Esophagus muscularis mucosa (tissue), 4 donors: ENCODE measurements around the gene ADAMTSL1. TPM values are rescaled to one million over a fixed set of nuclear protein-coding genes. Genes with fewer than 3 reads are reported as not detected.

Experiments
- DNase-seq: peaks from one replicate; pipeline ENCODE4 v3.0.0-alpha.2; 2017; ENCODE audit errors: extremely low spot score
- H3K27ac ChIP-seq, 4 donors: fragments of 200-600 bp; sonication (generic); replicated peaks in 1 of 4; 1 replicate in 3 of 4; 2 replicates in 1 of 4; pipeline ENCODE4 v1.5.1; 2016 to 2019; ENCODE audit warnings: mild to moderate bottlenecking in 1 of 4
- H3K27me3 ChIP-seq, 4 donors: fragments of 200-600 bp; sonication (generic); one replicate each; pipeline versions ENCODE4 v1.5.1 to v1.6.0; 2016 to 2019
- H3K36me3 ChIP-seq, 4 donors: fragments of 200-600 bp; sonication (generic); one replicate each; pipeline ENCODE4 v1.5.1; 2016 to 2019
- H3K4me1 ChIP-seq, 4 donors: fragments of 200-600 bp; sonication (generic); one replicate each; pipeline ENCODE4 v1.5.1; 2016 to 2019
- H3K4me3 ChIP-seq, 4 donors: fragments of 200-600 bp; sonication (generic); 1 replicate in 2 of 4; 2 replicates in 2 of 4; pipeline ENCODE4 v1.5.1; 2016 to 2019; ENCODE audit warnings: mild to moderate bottlenecking in 4 of 4, moderate library complexity in 1 of 4
- H3K9me3 ChIP-seq, 4 donors: fragments of 200-600 bp; sonication (generic); 1 replicate in 3 of 4; 2 replicates in 1 of 4; pipeline ENCODE4 v1.5.1; 2016 to 2019
- CTCF ChIP-seq, 3 experiments: fragments of 200-600 bp in 2 of 3; fragments of 450-650 bp in 1 of 3; sonication (generic) in 2 of 3; IDR thresholded peaks; one replicate each; pipeline ENCODE4 v1.5.1; 2017 to 2019; ENCODE audit warnings: antibody characterized with exemption in 3 of 3, mild to moderate bottlenecking in 2 of 3, moderate library complexity in 1 of 3
- EP300 ChIP-seq: sonication (generic); formaldehyde crosslinking; IDR thresholded peaks from one replicate; pipeline ENCODE4 v1.6.1; 2017; ENCODE audit warnings: antibody characterized with exemption
- POLR2A ChIP-seq: fragments of 450-650 bp; IDR thresholded peaks from one replicate; pipeline ENCODE4 v1.6.1; 2017; ENCODE audit warnings: antibody characterized with exemption, moderate library complexity, mild to moderate bottlenecking, low read depth
- POLR2AphosphoS5 ChIP-seq, 2 donors: sonication (generic); formaldehyde crosslinking; IDR thresholded peaks; one replicate each; pipeline ENCODE4 v1.6.1; 2017; ENCODE audit warnings: antibody characterized with exemption in 2 of 2
- WGBS: methylation state at CpG from one replicate; pipeline ENCODE4 v1.1.5; 2018; 5-methylcytosine and 5-hydroxymethylcytosine counted together
- intact Hi-C: fragments of 100-400 bp; cut with DNase I; formaldehyde crosslinking; loops from one replicate; pipeline ENCODE4 v1.15.1; 2023
- total RNA-seq, 4 donors: library from RNA; depleted of rRNA; stranded (reverse); fragments of >200 nt; gene quantifications; one replicate each; pipeline versions ENCODE4 v1.1.0 to v1.2.1, GENCODE V29; 2016

The ADAMTSL1 gene
- total RNA-seq, 4 donors from 2014 or later = 81.7 to 172 (median 145) TPM

DNA sequence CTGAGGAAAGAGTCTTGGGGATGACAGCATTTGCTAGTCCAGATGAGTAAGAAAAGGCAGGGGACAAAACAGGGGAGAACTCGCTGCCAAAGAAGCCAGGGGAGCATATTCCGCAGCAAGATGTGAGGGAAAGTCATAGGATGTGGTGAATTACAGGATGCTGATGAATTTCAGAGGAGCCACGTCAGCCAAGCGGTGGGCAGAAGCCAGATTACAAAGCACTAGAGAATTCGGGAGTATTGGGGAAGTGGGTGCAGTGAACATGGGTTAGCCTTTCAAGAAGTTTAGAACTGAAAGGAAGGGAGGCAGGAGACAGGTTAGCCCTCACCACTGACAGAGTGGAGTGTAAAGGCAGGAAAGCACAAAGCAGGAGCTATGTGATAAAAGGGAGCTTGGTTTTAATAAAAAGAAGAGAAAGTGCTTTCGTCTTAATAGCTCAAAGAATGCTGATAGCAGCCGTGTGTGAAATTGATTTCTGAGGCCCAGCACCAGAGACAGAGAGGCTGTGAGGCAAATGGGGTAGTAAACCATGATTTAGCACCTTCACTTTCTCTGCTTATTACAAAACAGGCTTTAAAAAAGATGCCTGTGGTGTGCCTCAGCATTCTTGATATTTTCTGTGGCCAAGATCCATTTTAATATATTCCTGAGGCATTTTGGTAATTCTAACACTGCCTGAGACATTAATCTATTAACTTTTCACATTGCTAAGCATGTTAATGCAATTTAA lies 16.9 kb downstream of the ADAMTSL1 start:
- WGBS = 50% methylated on average over 7 of the region's 7 CpGs
- DNase-seq = no peak
- TF ChIP-seq CTCF (IDR thresholded peaks at IDR 0.05) (no peak), POLR2AphosphoS5 (IDR thresholded peaks at IDR 0.05) (peak in 1 of 2 donors; percentile 14)
- H3K9me3 ChIP-seq = no peaks in the 10 kb centered on the region
- H3K36me3 ChIP-seq = no peaks in the 10 kb centered on the region
- peaks cover 0 to 53% (median 45%) of the 10 kb centered on the region in 4 donors for H3K4me1 ChIP-seq
- H3K27me3 ChIP-seq = no peaks in the 10 kb centered on the region
- intact Hi-C loops = no loop called here
- peak overlapping the region; percentile 2 to 31 (median 20) for H3K4me3 ChIP-seq
- peak overlapping the region; percentile 46 to 64 (median 58) for H3K27ac ChIP-seq

GRCh38 chr9:18492612-18493011 lies 18.7 kb downstream of the ADAMTSL1 start:
- Histone ChIP-seq H3K27ac (peak overlapping the region in 1 of 4 donors; percentile 10), H3K27me3 (no peaks in the 10 kb centered on the region), H3K4me3 (no peak overlapping the region), H3K4me1 (peaks cover 0 to 56% (median 55%) of the 10 kb centered on the region in 4 donors), H3K36me3 (no peaks in the 10 kb centered on the region), H3K9me3 (no peaks in the 10 kb centered on the region)
- no peak for DNase-seq
- intact Hi-C loops = no loop called here
- TF ChIP-seq CTCF (IDR thresholded peaks at IDR 0.05) (no peak), EP300 (no peak), POLR2A (no peak), POLR2AphosphoS5 (IDR thresholded peaks at IDR 0.05) (no peak)

GRCh38 chr9:18493451-18493993 lies 19.6 kb downstream of the ADAMTSL1 start:
- DNase-seq = no peak
- no peak overlapping the region for H3K4me3 ChIP-seq
- no peaks in the 10 kb centered on the region for H3K9me3 ChIP-seq
- intact Hi-C loops = no loop called here
- no peaks in the 10 kb centered on the region for H3K27me3 ChIP-seq
- H3K27ac ChIP-seq = peak overlapping the region in 1 of 4 donors; percentile 11
- peaks cover 0 to 65% (median 64%) of the 10 kb centered on the region in 4 donors for H3K4me1 ChIP-seq
- TF ChIP-seq POLR2AphosphoS5 (IDR thresholded peaks at IDR 0.05) (no peak), CTCF (IDR thresholded peaks at IDR 0.05) (no peak), EP300 (no peak), POLR2A (no peak)
- WGBS = 81% methylated on average over 3 of the region's 3 CpGs
- H3K36me3 ChIP-seq = no peaks in the 10 kb centered on the region

DNA sequence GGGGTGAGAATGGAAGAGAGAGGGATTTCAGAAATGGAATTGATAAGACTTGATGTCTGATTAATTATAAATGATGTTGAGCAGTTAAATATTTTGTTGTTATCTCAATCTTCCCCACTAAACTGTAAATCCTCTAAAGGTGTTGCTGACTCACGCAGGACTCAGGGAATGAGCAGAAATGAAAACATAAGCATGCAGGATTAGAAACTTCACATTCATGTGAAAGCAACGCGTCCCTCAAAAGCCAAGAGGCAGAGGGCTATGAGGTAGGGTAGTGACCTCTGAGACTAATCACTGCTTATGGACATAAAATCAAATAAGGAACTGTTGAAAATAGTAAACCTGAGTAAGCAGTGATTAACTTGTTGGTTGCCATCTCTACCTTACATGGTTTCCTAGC lies 21.1 kb downstream of the ADAMTSL1 start:
- WGBS = 93% methylated on average over 3 of the region's 3 CpGs
- intact Hi-C loops = no loop called here

More for the DNA sequence above, 21.1 kb downstream of the ADAMTSL1 start:
- no peak overlapping the region for H3K4me3 ChIP-seq
- no peaks in the 10 kb centered on the region for H3K27me3 ChIP-seq
- DNase-seq = no peak
- TF ChIP-seq CTCF (IDR thresholded peaks at IDR 0.05) = no peak
- no peak for TF ChIP-seq POLR2A
- no peak for TF ChIP-seq EP300
- no peak for TF ChIP-seq POLR2AphosphoS5 (IDR thresholded peaks at IDR 0.05)
- peaks cover 7 to 76% (median 73%) of the 10 kb centered on the region in 4 donors for H3K4me1 ChIP-seq
- H3K36me3 ChIP-seq = no peaks in the 10 kb centered on the region
- H3K27ac ChIP-seq = no peak overlapping the region
- no peaks in the 10 kb centered on the region for H3K9me3 ChIP-seq
